HUES48 (cell line): ENCODE results near the gene RGS19.

Experiments used
- H3K27ac ChIP-seq: one replicate; pipeline ENCODE4 v1.7.0; 2013; ENCODE audit warnings: low read depth, low read length, inconsistent platforms
- H3K27me3 ChIP-seq: 2 replicates; pipeline ENCODE4 v1.6.1; 2013; ENCODE audit warnings: mild to moderate bottlenecking, low read length; ENCODE audit not compliant: control insufficient read depth, insufficient read depth
- H3K36me3 ChIP-seq: 2 replicates; pipeline ENCODE4 v1.6.1; 2013; ENCODE audit warnings: low read length; ENCODE audit not compliant: control insufficient read depth, insufficient read depth
- H3K4me1 ChIP-seq: 2 replicates; pipeline ENCODE4 v1.6.1; 2013; ENCODE audit warnings: mild to moderate bottlenecking, low read length; ENCODE audit not compliant: control insufficient read depth, insufficient read depth
- H3K4me3 ChIP-seq: 2 replicates; pipeline ENCODE4 v1.5.1; 2013; ENCODE audit warnings: mild to moderate bottlenecking, low read depth, low read length
- H3K9ac ChIP-seq: 2 replicates; pipeline ENCODE4 v1.6.1; 2013; ENCODE audit warnings: mild to moderate bottlenecking, low read depth, low read length, moderate library complexity
- H3K9me3 ChIP-seq: 2 replicates; pipeline ENCODE4 v1.6.1; 2013; ENCODE audit warnings: low read length; ENCODE audit not compliant: control insufficient read depth, insufficient read depth

Gene RGS19

GRCh38 chr20:64036346-64037198 lies 42.7 kb downstream of the RGS19 start:
- no peak overlapping the region for H3K4me3 ChIP-seq
- H3K27me3 ChIP-seq, result peaks cover 44% of the 10 kb centered on the region
- no peaks in the 10 kb centered on the region for H3K9me3 ChIP-seq
- peaks cover 13% of the 10 kb centered on the region; the same call in 1 of the 2 replicates for H3K4me1 ChIP-seq
- H3K36me3 ChIP-seq, result peaks cover 30% of the 10 kb centered on the region
- no peak overlapping the region for H3K27ac ChIP-seq
- no peak overlapping the region for H3K9ac ChIP-seq

GRCh38 chr20:64035933-64036345 lies 43.4 kb downstream of the RGS19 start, which contains the start of gene C20orf204:
Gene C20orf204, plus strand, starts transcription at chr20:64036182. Its CDS starts 142 bp downstream, at chr20:64036324.
- Histone ChIP-seq H3K27me3 (peaks cover 38% of the 10 kb centered on the region), H3K4me1 (peaks cover 13% of the 10 kb centered on the region; the same call in 1 of the 2 replicates), H3K36me3 (peaks cover 33% of the 10 kb centered on the region), H3K9ac (no peak within 1 kb of the TSS), H3K9me3 (no peaks in the 10 kb centered on the region), H3K4me3 (no peak within 1 kb of the TSS), H3K27ac (no peak within 1 kb of the TSS)

GRCh38 chr20:64035066-64035932 lies 44.0 kb downstream of the RGS19 start:
- H3K9me3 ChIP-seq, result no peaks in the 10 kb centered on the region
- H3K27ac ChIP-seq, result no peak overlapping the region

GRCh38 chr20:64033981-64034493 lies 45.3 kb downstream of the RGS19 start:
- no peak overlapping the region for H3K9ac ChIP-seq
- peaks cover 52% of the 10 kb centered on the region for H3K36me3 ChIP-seq
- H3K27me3 ChIP-seq, result peaks cover 19% of the 10 kb centered on the region
- H3K4me1 ChIP-seq, result peaks cover 13% of the 10 kb centered on the region; the same call in 1 of the 2 replicates
- no peak overlapping the region for H3K27ac ChIP-seq
- no peaks in the 10 kb centered on the region for H3K9me3 ChIP-seq
- H3K4me3 ChIP-seq, result no peak overlapping the region

More at GRCh38 chr20:64035066-64035932, 44.0 kb downstream of the RGS19 start:
- Histone ChIP-seq H3K9ac (no peak overlapping the region), H3K4me3 (no peak overlapping the region), H3K27me3 (peaks cover 32% of the 10 kb centered on the region), H3K4me1 (peaks cover 13% of the 10 kb centered on the region; the same call in 1 of the 2 replicates), H3K36me3 (peaks cover 40% of the 10 kb centered on the region)

- Histone ChIP-seq H3K36me3 (peaks cover 63% of the 10 kb centered on the region), H3K9me3 (no peaks in the 10 kb centered on the region)
These were observed 46.4 kb downstream of the RGS19 start for GRCh38 chr20:64032706-64033624.

GRCh38 chr20:64031822-64032314 lies 47.5 kb downstream of the RGS19 start:
- Histone ChIP-seq H3K27me3 (no peaks in the 10 kb centered on the region), H3K36me3 (peaks cover 74% of the 10 kb centered on the region), H3K9me3 (no peaks in the 10 kb centered on the region), H3K4me1 (peaks cover 10% of the 10 kb centered on the region; the same call in 1 of the 2 replicates), H3K9ac (no peak overlapping the region), H3K27ac (no peak overlapping the region), H3K4me3 (no peak overlapping the region)

More at GRCh38 chr20:64032706-64033624, 46.4 kb downstream of the RGS19 start:
- peaks cover 9% of the 10 kb centered on the region for H3K27me3 ChIP-seq
- no peak overlapping the region for H3K27ac ChIP-seq
- H3K4me1 ChIP-seq, result peaks cover 13% of the 10 kb centered on the region; the same call in 1 of the 2 replicates
- no peak overlapping the region for H3K4me3 ChIP-seq
- no peak overlapping the region for H3K9ac ChIP-seq

- no peaks in the 10 kb centered on the region for H3K27me3 ChIP-seq
- no peaks in the 10 kb centered on the region for H3K9me3 ChIP-seq
- H3K36me3 ChIP-seq, result peaks cover 85% of the 10 kb centered on the region
- H3K9ac ChIP-seq, result no peak overlapping the region
- no peak overlapping the region for H3K4me3 ChIP-seq
- H3K27ac ChIP-seq, result no peak overlapping the region
- no peaks in the 10 kb centered on the region for H3K4me1 ChIP-seq
These were observed 48.8 kb downstream of the RGS19 start for GRCh38 chr20:64030371-64031134.

GRCh38 chr20:64029293-64030117 lies 49.8 kb downstream of the RGS19 start:
- Histone ChIP-seq H3K9me3 (no peaks in the 10 kb centered on the region), H3K4me1 (no peaks in the 10 kb centered on the region), H3K9ac (no peak overlapping the region), H3K4me3 (no peak overlapping the region), H3K27ac (no peak overlapping the region), H3K27me3 (no peaks in the 10 kb centered on the region), H3K36me3 (peaks cover 88% of the 10 kb centered on the region)
